Neural cell (in vitro differentiated cells): ENCODE results near the gene LST1.

Experiments used
- MXI1 ChIP-seq: fragments of 450-650 bp; conservative IDR thresholded peaks from 2 replicates; pipeline ENCODE4 v1.6.1; 2014; ENCODE audit warnings: antibody characterized with exemption, mild to moderate bottlenecking; ENCODE audit not compliant: poor library complexity, severe bottlenecking
- POLR2AphosphoS5 ChIP-seq: IDR thresholded peaks from 2 replicates; pipeline ENCODE4 v1.6.1; 2012
- RAD21 ChIP-seq: fragments of 450-650 bp; conservative IDR thresholded peaks from 2 replicates; pipeline ENCODE4 v1.6.1; 2014; ENCODE audit warnings: antibody characterized with exemption, mild to moderate bottlenecking, moderate library complexity
- SMC3 ChIP-seq: fragments of 450-650 bp; conservative IDR thresholded peaks from 2 replicates; pipeline ENCODE4 v1.6.1; 2014; ENCODE audit warnings: antibody characterized with exemption, mild to moderate bottlenecking, moderate library complexity; ENCODE audit not compliant: poor library complexity
- TF ChIP-seq, protein P1 (sequence below): fragments of 450-650 bp; IDR thresholded peaks from 2 replicates; pipeline ENCODE4 v1.5.1; 2014; ENCODE audit warnings: antibody characterized with exemption, mild to moderate bottlenecking, moderate library complexity; ENCODE audit not compliant: poor library complexity, severe bottlenecking

GRCh38 chr6:31621991-31622390, 35.9 kb downstream of the LST1 start:
- no peak for TF ChIP-seq SMC3
- TF ChIP-seq POLR2AphosphoS5 = no peak
- TF ChIP-seq, protein P1, sequence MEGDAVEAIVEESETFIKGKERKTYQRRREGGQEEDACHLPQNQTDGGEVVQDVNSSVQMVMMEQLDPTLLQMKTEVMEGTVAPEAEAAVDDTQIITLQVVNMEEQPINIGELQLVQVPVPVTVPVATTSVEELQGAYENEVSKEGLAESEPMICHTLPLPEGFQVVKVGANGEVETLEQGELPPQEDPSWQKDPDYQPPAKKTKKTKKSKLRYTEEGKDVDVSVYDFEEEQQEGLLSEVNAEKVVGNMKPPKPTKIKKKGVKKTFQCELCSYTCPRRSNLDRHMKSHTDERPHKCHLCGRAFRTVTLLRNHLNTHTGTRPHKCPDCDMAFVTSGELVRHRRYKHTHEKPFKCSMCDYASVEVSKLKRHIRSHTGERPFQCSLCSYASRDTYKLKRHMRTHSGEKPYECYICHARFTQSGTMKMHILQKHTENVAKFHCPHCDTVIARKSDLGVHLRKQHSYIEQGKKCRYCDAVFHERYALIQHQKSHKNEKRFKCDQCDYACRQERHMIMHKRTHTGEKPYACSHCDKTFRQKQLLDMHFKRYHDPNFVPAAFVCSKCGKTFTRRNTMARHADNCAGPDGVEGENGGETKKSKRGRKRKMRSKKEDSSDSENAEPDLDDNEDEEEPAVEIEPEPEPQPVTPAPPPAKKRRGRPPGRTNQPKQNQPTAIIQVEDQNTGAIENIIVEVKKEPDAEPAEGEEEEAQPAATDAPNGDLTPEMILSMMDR = no peak
- TF ChIP-seq RAD21 = no peak
- TF ChIP-seq MXI1 = no peak
